HG03135 (cell line): ENCODE results near the gene PBOV1.

Source experiments
- ATAC-seq: cut with Tn5 transposase; IDR thresholded peaks from one replicate; pipeline ENCODE4 v1.9.1; 2021; ENCODE audit warnings: mild to moderate bottlenecking, moderate library complexity; ENCODE audit not compliant: unreplicated experiment

Gene PBOV1

DNA sequence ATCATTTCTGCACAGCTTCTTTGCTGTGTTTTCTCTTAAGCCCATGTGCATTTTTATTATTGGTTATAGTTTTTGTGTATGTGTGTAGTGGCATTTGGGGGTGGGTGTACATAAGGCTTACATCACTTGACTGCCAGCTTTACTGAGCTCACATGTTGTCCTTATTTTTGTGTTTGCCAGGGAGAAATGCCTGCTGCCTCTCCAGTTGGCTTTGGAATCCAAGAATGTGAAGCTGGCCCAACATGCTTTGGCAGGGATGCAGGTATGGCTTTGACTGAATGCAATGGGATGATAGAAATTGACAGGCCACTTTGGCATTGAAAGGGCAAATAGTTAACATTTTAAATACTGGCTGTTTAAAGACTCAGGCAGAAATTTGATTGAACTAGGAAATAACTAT is 11.4 kb downstream of the PBOV1 start:
- no peak for ATAC-seq

DNA sequence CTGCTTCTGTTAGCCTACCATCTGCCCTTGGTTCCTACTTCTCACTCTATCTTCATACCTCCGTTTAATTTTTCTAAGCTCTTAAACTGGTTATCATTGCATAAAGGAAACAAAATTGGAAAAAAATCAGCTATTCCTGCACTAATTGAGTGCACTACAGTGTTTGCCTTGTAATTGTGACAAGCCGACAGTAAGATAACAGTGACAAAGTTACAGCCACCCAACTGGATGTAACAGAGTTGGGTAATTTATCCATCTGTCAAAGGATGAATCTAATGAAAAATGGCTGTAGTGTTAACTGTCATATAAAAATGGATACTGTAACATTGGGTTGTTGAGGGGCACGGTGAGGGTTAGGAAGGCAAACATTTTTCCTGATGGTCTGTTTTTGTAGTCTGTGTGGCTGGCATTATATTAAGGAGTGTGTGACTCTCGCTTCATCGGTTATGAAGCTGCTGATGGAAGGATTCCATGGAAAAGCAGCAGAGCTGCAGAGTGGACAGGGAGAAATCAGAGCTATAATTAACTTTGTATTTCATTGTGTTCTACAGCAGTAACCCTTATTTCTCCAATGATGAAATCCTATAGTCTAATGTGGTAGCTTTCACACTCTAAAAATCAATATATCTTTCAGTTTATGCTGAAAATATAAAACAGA is 12.7 kb downstream of the PBOV1 start:
- ATAC-seq = no peak

DNA sequence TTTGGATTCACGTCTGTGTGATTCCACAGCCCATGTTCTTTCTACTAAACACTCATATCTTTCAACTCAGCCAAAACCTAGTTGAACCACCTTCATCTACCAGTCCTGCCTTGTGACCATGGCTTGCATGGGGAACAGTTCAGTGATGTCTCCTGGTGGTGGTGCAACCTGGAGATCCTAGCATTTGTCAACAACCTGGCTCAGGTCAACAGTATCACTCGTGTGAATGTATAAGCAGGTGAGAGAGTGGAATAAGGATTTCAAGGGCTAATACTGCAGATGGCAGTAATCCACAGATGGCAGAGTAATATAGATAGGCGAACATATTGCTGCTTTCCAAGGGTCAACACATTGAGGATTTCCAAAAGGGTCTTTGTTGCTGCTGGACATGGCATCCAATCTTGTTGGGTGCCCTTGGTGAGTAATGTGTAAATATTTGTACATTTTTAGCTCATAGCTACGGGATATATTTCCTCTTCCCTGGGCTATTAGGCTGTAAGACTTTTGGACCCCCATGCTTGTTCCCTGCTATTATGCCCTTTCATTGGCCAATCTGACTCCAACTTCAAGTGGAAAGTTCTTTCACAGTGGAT is 13.4 kb downstream of the PBOV1 start:
- ATAC-seq = no peak

DNA sequence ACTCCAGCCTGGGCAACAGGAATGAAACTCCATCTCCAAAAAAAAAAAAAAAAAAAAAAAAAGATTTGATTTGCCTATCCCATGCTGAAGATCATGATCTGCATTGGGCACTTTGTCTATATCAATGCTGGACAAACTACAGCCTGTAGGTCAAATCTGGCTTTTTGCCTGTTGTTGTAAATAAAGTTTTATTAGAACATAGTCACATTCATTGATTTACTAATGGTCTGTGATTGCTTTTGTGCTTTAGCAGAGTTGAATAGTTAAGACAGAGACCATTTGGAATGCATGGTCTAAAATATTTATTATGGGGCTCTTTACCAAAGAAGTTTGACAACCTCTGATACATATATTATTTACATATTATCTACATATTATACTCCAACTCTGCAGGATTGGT is 14.0 kb downstream of the PBOV1 start:
- ATAC-seq = no peak

DNA sequence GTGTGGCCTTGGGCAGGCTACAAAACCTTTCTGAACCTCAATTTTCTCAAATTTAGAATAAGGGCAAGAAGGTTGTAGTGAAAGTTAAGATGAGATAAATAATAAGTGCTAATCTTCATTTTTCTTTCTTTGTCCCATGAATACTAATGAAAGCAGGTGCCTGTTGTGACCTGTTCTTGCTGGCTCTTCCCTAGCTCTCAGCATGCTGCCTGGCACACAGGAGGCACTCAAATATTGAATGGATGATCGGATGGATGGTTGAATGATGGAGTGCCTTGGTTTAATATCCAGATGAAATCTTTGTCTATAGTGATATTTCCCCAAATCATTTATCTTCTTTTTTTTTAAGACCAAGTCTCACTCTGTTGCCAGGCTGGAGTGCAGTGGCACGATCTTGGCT is 15.0 kb downstream of the PBOV1 start:
- no peak for ATAC-seq

DNA sequence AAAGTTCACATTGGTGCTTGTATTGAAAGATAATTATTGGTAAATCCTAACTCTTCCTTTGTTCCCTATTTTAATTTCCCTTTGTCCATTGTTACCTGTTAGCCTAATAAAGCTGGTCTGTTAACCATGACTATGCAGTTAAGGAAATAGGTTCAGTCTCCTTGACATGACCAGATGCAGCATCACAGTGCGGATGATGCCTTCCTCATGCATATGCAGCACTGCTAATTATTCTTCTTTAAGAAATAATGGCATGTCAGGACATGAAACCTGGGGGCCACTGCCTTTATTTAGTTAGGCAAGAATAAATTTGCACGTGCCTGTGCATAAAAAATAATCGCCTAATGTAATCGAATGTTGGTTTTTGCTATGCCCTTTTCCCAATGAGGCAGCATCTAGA is 16.5 kb downstream of the PBOV1 start:
- no peak for ATAC-seq

DNA sequence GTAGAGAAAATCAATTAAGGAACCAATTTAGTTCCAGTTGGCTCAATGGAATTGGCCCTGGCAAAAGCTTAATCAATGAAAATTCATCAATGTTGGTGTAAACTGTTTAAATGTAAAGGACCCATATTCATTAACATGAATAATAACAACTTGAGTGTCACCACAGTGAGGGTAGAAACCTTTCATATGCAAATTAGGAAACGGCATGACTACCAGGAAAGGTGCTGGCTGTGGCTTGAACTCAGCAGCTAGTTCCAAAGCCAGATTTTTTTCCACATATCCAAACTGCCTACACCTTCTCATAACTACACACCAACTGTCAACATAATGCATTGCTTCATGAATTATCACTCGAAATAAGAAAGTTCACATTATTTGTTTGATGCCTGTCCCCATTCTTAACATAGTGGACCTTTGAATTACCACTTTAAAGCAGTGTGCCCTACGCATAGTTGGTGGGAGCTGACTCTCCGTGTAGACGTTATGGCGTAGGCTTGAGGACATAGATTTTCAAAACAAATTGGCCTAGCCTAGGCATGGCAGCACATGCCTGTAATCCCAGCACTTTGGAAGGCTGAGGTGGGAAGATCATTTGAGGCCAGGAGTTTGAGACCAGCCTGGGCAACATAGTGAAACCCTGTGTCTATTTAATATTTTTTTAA is 19.7 kb downstream of the PBOV1 start:
- no peak for ATAC-seq

DNA sequence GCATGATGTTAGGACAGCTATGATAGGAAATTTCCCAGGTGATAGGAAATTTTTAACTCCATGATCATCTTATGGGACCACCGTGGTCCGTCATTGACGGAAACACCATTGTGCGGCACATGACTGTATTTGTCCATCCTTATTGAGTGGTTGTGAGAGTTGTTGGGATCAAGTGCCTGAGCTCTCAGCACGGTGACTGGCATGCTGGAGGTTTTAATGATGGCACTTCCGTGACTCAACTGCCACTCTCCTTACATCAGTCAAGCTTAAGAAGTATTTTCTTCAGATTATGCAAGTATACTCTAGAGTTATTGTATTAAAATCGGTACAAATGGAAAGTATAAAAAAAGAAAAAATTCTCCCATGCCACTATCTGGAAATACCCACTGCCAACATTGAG is 20.7 kb downstream of the PBOV1 start:
- no peak for ATAC-seq

DNA sequence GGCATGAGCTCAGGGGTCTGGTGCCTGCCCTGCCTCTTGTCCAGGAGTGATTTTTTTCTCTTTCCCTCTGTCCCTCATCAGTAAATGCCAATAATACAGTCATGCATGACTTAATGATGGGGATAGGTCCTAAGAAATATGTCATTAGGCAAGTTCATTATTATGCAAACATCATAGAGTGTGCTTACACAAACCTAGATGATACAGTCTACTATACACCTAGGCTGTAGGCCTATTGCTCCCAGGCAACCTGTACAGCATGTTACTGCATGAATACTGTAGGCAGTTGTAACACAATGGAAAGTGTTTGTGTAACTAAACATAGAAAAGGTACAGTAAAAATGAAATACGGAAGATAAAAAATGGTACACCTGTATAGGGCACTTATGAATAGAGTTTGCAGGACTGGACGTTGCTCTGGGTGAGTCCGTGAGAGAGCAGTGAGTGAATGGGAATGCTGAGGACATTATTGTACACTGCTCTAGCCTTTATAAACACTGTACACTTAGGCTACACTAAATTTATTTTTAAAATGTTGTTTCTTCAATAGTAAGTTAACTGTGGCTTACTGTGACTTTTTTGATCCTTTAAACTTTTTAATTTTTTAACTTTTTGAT is 22.1 kb downstream of the PBOV1 start:
- no peak for ATAC-seq

DNA sequence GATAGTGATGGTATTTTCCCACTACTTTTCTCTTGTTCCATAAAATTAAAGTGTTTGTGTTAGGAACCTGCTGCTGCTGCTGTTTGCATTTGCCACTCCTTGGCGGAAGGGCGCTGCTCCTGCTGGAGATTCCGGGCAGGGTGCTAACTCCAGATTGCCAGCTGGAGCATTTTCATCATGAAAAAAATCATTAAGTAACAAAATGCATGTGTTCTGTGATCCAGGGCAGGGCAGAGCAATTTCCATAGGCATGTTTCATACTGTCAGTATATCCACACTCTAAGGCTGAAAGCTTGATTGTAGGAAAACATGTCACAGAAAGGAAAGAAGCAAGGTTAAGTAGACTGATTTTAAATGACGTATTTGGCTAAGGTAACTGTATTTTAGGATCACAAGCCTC is 24.0 kb downstream of the PBOV1 start:
- no peak for ATAC-seq

DNA sequence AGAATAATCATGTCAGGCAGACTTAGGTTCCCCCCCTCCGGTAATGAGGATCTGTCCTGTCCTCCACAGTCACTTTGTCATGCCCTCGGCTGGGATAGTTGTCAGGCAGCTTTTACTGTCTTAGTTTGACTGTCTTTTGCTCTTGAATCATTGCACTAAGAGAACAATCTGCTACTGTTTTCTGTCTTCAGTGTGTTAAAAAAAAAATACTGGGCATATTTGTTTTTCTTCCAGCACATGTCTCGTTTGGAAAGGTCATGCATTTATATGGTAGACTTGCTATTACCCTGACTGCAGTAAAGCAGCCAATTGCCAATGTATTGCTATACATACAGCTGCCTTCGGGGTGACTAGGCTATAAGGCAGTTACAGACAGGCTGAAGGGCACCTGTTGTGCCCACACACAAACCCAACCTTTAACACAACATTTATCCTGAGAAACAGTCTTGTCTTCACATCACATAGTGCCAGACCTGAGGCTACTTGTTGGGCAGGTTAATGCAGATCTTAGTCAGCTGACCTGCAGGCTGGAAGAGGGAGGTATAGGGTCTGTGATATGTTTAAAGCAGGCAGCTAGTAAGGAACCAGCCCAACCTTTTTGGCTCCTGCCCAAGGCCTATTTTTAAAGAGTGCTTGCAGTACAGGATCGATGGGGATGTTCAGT is 29.9 kb downstream of the PBOV1 start:
- ATAC-seq = no peak

DNA sequence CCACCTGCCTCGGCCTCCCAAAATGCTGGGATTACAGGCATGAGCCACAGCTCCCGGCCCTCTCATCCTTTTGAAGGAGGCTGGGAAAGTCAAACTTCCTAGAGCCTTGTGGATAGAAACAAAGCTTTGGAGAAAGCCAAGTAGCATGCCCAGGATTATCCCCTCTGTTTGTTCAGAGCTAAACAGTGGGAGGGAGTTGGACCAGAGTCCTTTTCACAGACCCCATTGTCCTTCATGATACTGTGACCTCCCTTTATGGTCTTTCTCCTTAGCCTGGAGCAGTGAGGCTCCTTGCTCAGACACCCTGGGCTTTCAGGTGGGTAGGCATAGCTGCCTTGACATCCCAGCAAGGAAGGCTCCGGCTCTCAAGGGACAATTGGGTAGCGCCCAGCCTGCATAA is 31.1 kb downstream of the PBOV1 start:
- no peak for ATAC-seq

DNA sequence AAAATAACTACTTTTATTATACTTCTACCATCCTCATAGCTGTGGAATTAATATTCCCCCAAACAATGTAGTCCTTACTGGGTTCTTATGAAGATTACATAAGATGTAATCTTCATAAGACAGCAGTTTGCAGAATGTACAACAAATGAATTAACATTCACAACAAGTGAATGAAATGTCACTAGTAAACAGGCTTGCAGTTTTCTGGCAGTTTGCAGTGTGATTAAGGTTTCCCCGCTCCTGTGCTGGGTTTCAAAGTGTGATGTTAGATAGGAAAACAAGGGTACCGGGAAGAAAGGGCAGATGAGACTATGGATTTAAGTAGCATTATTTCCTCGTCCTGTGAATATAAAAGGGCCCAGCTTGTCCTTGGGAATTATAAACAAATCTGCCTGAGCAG is 34.1 kb downstream of the PBOV1 start:
- no peak for ATAC-seq

DNA sequence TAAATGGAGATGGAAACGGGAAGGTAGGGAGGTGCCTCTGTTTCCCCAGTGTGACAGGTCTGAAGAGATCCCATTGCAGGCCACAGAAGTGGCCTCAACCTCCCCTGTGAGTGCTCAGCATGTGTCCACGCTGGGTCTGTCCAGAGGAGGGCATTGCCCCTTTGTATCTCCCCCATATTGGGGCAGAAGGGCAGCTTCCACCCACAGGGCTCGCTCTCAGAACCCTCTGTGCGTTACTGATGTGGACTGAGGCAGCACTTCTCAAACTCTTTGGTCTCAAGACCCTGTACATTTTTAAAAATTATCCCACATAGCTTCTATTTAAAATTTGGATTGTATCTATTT is 34.5 kb downstream of the PBOV1 start:
- no peak for ATAC-seq

DNA sequence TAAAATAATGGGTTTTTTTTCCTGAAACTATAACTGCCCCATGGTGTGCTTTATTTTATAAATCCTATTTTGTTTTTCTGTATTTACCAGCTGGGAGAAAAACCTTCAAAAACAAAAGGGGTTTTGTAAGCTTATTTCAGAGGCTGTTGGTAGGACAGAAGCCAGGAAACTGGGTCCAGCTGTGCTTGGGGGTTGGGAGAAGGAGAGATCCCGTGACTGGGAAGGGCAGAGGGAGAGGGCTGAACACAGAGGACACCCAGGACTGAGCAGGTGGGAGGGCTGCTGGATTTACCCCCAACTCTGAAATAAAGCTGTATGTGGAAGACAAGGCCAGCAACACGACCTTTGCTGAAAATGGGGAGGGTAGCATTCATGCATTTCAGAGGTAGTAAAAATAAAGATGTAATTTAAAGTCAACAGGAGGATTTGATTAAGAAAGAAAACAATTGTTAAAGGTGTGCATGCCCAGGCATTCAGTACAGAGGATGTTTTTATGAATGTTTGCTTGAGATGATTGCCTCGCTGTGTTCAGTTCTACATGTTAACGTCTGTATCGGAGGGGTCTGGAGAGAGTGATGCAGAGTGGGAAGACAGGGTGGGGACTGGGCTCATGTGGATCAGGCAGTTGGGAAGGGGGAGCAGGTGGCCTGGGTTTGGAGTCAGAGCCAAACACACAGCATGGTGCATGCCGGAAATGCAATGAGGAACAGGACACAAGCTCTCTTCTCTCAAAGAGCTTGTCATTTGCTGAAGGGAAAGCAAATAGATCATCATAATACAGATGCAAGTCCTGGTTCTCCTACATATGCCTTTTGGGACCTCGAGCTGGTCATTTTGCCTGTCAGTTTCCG is 35.1 kb downstream of the PBOV1 start:
- ATAC-seq = no peak

DNA sequence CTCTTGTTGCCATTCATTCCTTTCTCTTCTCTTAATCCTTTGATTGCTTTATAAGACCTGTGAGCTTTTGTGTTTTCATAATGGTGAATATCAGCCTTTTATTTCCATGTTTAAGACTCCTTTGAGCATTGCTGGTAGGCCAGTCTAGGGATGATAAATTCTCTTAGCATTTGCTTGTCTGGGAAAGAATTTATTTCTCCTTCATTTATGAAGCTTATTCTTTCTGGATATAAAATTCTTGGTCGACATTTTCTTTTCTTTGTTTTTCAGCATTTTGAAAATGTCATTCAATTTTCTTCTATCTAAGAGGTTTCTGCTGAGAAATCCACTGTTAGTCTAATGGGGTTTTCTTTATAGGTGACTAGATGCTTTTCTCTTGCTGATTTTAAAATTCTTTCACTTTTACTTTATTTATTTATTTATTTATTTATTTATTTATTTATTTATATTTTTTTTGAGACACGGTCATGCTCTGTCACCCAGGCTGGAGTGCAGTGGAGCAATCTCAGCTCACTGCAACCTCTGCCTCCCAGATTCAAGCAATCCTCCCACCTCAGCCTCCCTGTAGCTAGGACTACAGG is 41.5 kb downstream of the PBOV1 start:
- ATAC-seq = no peak

DNA sequence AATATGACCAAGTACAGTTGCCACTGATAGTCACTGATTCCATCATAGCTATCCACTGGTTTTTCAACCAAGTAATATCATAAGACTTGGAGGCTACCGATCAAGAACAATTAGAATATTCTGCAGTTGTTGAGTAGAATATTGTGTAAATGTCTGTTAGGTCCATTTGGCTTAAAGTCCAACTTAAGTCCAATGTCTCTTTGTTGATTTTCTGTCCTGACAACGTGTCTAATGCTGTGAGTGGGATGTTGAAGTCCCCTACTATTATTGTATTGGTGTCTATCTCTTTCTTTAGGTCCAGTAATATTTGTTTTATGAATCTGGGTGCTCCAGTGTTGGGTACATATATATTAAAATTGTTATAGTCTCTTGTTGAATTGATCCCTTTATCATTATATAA is 42.7 kb downstream of the PBOV1 start:
- no peak for ATAC-seq
